Cardiac septum (tissue), 1 donor: ENCODE data around the gene HOXC12. TPM values are rescaled to one million over a fixed set of nuclear protein-coding genes. Genes with fewer than 3 reads are reported as not detected.
A peak's percentile ranks its signal among the peaks of the same experiment; 100 is the strongest.

Source experiments
- DNase-seq: peaks from one replicate; pipeline ENCODE4 v3.0.0-alpha.2; 2020; ENCODE audit warnings: low spot score
- intact Hi-C: fragments of 100-400 bp; cut with DNase I; formaldehyde crosslinking; loops from one replicate; pipeline ENCODE4 v1.14.0; 2022
- microRNA-seq: library from miRNA; unstranded; fragments of <30 nt; microRNA quantifications from one replicate; pipeline ENCODE4 v1.2.0, GENCODE V29; 2020
- total RNA-seq: library from RNA; stranded (reverse); fragmentation: NEBNext Ultra II Directional; extraction: Animal tissue kit (Norgen Biotek cat#: 25700); gene quantifications from one replicate; pipeline ENCODE4 v1.2.1, GENCODE V29; 2021
- donor health status: DM: no; HTN: no; CAD: no.

HOXC12 gene
- total RNA-seq, 1 donor from 2014 or later: not detected

DNA sequence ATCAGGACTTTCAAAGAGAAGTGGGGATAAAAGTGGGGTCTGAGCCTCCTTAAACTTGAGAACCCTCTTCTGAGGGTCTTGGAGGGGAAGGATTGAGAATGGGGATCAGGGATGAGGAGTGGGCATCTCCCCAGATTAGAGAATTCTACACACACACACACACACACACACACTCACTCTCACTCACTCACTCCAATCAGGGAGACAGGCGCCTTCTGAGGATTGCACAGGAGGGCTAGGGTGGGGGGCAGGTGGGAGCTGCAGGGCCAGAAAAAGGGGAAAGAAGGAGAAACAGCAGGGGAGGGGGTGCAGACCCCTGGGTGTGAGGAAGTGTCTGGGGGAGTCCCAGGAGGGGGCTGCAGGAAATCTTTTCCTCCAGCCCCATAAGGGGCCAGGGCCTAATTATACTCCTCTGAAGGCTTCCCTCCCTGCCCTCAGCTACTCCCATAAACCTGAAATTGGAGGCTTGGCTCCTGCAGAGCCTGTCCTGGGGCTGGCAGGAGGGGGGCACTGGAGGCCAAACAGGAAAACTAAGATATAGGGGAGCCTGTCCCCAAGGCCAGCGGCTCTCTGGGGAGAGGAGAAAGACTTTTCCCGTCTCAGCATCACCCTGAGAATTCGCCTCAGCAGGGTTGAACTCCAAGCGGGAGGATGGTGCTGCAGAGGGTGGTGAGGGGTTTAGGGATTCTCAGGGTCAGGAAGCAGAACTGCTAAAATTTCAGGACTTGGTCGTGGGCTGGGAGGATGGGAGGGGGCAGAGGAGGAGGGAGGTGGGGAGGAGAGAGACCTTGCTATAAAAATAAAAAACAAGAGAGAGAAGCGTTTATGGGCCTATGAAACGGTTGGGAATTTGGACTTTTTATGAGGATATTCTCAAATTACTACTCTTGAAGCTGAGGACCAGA, 46.8 kb downstream of the HOXC12 start:
- DNase-seq: no peak
- intact Hi-C loops: no loop called here

DNA sequence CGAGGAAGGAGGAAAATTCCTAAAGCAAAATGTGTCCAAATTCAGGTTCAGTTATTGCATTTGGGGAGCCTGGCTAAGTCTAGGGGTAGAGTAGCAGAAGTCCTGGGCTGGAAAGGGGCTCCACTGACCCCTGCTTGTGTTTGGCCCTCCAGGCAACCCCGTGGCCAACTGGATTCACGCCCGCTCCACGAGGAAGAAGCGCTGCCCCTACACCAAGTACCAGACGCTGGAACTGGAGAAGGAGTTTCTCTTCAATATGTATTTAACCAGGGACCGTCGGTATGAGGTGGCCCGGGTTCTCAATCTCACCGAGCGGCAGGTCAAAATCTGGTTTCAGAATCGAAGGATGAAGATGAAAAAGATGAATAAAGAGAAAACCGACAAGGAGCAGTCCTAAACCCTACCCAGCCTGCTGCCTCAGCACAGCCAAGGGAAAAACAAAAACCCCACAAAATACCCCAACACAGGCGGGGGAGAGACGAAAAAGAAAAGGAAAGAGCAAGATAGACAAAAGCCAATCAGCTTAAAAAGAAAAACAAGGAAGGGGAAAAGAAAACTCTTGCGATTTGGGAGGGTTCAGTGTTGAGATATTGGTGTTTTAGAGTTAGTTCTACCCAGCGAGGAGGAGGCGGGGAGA, 47.7 kb downstream of the HOXC12 start:
- intact Hi-C loops: no loop called here
- DNase-seq: no peak

DNA sequence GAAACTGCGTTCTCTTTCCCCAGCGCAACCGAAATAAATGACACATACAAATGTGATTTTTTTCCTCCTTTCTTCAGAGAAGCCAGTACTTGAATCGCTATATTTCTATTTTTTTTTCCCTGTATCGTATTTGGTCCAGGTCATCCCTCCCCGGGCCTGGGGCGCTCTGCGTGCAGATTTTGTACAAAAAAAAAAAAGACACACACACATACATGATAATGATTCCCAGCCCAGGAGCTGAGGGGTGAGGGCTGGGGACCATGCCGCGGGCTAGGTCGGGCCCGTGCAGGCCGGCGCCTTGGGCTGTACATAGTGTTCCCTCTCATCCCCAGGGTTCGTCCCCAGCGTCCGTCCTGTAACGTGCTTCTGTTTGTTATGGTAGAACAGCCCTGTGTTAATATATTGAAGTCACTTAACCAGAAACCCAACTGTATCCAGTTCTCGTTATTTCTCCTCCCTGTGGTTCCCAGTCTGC, 48.2 kb downstream of the HOXC12 start:
- intact Hi-C loops: no loop called here
- DNase-seq: no peak

DNA sequence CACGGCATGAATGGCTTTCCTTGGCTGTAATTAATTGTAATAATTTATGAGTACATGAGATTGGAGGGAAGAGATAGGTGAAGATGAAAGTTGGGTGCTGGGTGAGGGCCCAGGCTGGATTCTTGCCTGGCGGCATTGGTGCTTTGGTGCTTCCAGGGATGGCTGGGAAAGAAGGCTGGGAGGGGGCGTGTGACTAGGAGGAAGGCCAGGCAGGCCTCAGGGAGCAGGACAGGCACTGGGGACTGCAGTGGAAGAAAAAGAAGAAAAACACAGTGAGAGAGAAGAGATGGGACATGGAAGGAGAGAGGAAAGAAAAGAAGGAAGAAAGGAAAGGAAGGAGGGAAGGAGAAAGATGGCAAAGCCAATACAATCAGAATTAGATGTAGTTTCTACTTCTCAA, 48.9 kb downstream of the HOXC12 start:
- intact Hi-C loops: no loop called here
- no peak for DNase-seq

DNA sequence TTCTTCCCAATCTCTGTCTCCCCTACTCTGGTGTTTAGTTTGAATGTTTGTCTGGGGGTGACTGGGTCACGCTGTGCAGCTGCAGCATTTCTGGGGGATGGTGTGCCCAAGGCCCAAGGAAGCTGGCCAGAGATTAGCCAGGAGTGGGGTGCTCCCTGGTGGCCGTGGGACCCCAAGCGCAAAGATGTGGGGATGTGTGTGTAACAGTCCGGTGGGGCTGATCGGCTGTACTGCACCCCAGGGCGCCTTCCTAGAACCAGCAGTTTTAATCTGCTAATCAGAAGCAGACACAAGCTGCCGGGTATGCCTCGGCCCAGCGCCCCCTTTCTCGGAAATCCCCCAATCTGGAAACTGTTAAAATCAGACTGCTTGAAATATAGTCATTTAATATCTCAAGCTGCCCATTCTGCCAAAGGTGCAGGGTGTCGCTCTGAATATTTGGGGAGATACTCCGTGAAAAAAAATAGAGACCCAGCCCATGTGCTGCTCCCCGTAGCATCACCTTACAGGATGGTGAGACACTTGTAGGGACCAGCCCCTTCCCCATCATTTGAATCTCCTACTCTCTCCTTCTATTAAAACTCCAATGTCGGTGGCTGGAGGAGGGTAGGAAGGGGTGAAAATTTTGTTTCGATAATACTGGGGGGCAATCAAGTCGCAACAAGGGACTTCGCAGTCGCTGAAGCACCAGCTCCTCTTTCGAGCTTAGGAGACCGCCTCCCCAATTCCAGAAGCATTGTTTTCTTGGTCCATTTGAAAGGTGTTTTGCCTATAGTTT, 49.5 kb downstream of the HOXC12 start:
- no peak for DNase-seq
- intact Hi-C loops: no loop called here

DNA sequence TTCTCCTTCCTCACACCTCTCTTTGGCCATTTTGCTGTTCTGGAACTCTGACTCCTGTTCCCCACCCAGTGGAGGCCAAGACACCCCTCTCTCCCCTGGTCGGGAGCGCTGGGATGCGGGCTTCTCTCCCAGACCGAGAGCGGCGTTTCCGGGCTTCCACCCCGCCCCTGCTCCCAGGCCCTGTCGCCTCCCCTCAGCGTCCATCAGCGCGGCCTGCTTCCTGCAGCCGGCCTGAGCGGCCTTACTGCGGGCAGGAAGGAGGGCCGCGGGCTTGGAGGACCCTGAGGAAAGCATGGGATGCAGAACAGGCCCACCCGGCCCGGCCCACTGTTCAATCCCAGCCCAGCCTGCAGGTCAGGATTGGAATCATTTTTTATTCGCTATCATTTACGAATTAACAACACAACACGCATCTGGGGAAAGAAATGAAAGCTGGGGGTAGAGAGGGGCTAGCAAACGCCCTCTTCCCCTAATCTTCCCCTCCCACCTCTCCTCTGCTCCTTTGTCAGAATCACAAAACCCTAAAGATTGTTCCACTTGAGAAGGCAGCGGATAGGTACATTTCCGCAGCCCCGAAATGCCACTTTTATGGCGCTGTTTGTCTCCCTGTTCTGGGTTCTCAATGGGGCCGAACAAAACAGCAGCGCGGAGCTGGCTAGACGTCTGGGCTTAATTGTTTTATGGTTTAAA, 50.3 kb downstream of the HOXC12 start:
- intact Hi-C loops: no loop called here
- no peak for DNase-seq

DNA sequence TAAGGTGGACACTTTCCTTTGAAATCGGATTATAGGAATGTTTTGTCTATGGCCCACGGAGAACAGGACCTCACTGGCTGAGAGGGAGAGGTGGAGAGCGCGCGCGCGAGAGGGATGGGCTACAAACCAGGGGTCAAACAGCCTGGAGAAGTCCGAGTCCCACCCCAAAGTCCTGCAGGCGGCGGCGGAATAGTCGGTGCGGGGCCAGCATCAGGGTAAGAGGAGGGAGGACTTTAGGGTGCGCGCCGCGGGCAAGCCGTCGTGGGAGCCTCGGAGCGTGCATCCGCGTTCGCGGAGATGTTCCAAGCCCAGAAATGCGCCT, 50.8 kb downstream of the HOXC12 start:
- DNase-seq: no peak
- intact Hi-C loops: no loop called here

DNA sequence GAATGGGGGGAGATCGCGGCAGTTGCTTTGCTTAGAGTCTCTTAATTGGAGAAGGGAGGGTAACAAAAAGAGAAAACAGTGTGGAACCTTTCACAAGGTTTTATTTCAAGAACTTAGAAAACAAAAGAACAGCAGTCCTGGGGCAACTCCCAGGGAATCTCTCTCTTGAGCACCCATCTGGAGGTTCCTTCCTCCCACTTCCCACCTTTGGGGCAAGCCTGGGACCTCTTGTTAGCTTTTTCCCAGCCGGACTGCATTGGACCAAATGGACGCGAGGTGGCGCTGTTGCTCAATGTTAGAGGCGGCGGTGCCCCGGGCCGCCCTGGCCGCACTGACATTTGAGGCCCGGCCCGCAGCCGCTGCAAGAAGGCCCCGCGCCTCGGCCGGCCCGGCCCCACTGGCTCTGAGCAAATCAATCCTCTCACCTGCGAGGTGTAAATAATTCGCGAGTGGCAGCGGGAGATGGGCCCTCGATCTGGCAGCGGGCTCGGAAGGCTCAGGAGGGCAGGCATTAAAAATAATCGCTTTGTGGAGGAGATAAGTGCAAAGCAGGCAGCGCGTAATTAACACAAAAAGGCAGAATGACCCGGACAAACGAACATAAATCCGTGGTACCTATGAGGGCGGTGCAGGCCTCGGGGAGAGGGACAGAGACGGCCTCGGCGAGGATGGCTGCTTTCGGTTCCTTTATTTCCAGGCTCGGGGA, 51.3 kb downstream of the HOXC12 start:
- intact Hi-C loops: loop anchor here (2.0 kb wide), 1 partner anchor 195 kb away; no protein-coding TSS in a partner anchor
- peak; percentile 94 for DNase-seq

DNA sequence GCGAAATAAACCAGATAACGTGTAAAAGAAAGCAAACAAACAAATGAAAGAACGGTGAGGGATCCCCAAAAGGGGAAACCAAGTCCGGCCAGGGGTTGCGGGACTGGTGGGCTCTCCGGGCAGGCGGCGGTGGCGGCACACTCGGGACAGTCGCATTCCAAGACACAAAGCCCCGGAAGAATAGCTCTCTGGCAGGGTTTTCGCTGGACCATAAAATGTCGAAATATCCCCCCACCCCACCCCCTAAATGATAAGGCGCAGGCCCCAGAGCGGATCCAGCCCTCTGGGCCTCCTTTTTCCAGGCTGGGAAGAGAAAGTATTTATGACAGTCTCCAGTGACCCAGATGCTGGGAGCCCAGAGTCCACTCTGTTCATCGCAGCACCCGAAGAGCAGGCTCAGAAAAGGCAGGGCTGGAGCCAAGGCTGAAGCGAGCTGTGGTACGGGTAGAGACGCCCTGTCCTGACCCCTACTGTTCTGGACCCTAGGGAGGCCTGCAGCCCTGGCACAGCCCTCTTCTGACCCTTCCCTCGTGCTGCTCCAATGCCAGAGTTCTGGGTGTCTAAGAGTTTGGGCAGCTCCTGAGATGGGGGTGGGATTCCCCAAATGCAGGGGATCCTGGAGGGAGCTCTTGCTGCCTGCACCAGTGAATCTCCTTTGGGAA, 52.0 kb downstream of the HOXC12 start:
- no peak for DNase-seq

DNA sequence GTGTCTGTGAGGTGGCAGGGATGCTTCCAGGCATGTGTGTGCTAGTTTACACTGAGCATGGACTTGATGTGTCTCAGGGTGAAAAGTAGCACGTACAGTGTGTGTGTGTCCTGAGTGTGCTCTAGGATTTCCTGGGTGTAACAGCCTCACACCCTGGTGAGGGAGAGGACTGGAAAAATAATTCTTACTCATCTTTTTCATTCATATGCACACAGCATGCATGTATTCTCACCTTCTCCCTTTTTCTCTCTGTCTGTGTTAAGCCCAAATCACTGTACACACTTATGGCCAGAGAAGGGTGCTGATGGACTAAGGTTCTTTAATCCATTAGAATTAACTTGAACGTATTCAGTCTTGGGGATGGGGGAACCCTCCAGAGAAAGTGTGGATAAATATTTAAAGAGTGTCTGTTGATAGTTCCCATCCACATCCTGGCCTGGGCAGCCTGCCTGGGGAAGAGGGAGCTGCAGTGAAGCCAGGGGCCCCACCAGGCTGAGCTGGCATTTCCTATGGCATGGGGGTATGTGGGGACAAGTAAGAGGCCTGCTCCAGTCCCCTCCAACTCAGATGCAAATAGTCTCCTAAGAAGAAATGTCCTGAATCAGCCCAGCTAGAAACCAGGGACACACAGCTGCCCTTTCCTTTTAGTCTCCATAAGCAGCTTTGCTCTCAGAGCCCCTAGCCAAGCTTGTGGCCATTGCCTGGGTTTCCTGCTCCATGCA, 53.0 kb downstream of the HOXC12 start:
- DNase-seq: no peak
- intact Hi-C loops: loop anchor here (2.0 kb wide), 1 partner anchor 193 kb away; no protein-coding TSS in a partner anchor

More for the DNA sequence above, 52.0 kb downstream of the HOXC12 start:
- intact Hi-C loops: loop anchor here (2.0 kb wide), 1 partner anchor 194 kb away; no protein-coding TSS in a partner anchor

DNA sequence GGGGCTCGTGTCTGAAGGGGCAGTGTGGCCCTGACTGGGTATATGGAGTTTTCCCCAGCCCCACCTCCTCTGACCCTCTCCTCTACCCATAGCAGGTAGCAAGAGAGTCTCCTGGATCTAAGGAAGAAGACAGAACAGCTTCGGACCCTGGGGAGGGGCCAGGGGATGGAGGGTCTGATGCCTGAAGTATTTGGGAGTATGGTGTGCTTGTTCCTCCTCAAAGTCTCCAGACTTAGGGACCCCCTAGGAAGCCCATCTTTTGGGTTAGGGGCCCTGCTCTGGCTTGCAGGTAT, 53.5 kb downstream of the HOXC12 start:
- intact Hi-C loops: no loop called here
- no peak for DNase-seq

Small RNA genes within 50 kb of the gene (microRNA-seq; reads per million reads assigned to microRNA genes)
- 1.8 reads per million for gene MIR196A2

Other genes with a start within 250 kb of the HOXC12 start
- gene CALCOCO1, start 227.5 kb upstream of the HOXC12 start, total RNA-seq: 158 TPM
- gene CISTR, start 202.9 kb upstream of the HOXC12 start, total RNA-seq: 0.75 TPM
- gene HOXC13, start 16.1 kb upstream of the HOXC12 start, total RNA-seq: not detected
- not detected for gene HOXC11, start 18.2 kb downstream of the HOXC12 start, total RNA-seq
- not detected for gene HOTAIR, start 20.1 kb downstream of the HOXC12 start, total RNA-seq
- gene HOXC10, start 30.2 kb downstream of the HOXC12 start, total RNA-seq: not detected
- gene HOXC9, start 45.3 kb downstream of the HOXC12 start, total RNA-seq: not detected
- not detected for gene HOXC8, start 54.1 kb downstream of the HOXC12 start, total RNA-seq
- 0.43 TPM for gene HOXC6, start 73.5 kb downstream of the HOXC12 start, total RNA-seq
- gene HOXC5, start 78.1 kb downstream of the HOXC12 start, total RNA-seq: not detected
- gene HOXC4, start 98.9 kb downstream of the HOXC12 start, total RNA-seq: not detected
- gene SMUG1, start 234.1 kb downstream of the HOXC12 start, total RNA-seq: 15.3 TPM